ENCODE data around the gene GALNT13.

The GALNT13 gene

DNA sequence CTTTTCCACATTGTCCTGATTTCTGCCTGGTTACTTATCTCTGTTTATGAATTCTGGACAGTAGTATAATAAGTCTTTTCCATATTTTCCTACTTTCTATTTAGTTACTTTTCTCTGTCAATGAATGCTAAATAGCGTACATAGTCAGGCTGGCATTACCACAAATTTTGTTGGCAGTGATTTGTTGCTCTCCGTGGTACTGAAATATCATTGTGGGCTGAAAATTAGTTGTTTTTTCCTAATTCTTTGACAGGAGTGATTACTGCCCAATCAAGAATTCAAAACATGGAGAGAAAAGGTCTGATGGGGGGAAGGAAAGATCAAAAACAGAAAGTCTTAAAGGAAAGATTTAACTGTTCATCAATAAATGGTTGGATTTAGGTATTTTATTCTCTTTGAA is 7.7 kb upstream of the GALNT13 start:
- TF ChIP-seq FOXP2 (optimal IDR thresholded peaks at IDR 0.05; ENCODE audit: borderline replicate concordance, extremely low read depth, extremely low read length, insufficient read depth) (no peak), TAF1 (IDR thresholded peaks at IDR 0.05; ENCODE audit: borderline replicate concordance, insufficient read depth, low read length) (no peak)
- TF ChIP-seq, protein P1, sequence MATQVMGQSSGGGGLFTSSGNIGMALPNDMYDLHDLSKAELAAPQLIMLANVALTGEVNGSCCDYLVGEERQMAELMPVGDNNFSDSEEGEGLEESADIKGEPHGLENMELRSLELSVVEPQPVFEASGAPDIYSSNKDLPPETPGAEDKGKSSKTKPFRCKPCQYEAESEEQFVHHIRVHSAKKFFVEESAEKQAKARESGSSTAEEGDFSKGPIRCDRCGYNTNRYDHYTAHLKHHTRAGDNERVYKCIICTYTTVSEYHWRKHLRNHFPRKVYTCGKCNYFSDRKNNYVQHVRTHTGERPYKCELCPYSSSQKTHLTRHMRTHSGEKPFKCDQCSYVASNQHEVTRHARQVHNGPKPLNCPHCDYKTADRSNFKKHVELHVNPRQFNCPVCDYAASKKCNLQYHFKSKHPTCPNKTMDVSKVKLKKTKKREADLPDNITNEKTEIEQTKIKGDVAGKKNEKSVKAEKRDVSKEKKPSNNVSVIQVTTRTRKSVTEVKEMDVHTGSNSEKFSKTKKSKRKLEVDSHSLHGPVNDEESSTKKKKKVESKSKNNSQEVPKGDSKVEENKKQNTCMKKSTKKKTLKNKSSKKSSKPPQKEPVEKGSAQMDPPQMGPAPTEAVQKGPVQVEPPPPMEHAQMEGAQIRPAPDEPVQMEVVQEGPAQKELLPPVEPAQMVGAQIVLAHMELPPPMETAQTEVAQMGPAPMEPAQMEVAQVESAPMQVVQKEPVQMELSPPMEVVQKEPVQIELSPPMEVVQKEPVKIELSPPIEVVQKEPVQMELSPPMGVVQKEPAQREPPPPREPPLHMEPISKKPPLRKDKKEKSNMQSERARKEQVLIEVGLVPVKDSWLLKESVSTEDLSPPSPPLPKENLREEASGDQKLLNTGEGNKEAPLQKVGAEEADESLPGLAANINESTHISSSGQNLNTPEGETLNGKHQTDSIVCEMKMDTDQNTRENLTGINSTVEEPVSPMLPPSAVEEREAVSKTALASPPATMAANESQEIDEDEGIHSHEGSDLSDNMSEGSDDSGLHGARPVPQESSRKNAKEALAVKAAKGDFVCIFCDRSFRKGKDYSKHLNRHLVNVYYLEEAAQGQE (IDR thresholded peaks at IDR 0.05; ENCODE audit: insufficient read depth in 1 of 2, low read depth in 2 of 2, low read length in 2 of 2): peak; percentile 77 to 93; a peak in 3 of 4 replicates

GRCh38 chr2:153866595-153866994 is 5.1 kb upstream of the GALNT13 start:
- no peak for TF ChIP-seq FOXP2 (optimal IDR thresholded peaks at IDR 0.05; ENCODE audit: borderline replicate concordance, extremely low read depth, extremely low read length, insufficient read depth)
- no peak for TF ChIP-seq TAF1 (IDR thresholded peaks at IDR 0.05; ENCODE audit: borderline replicate concordance, insufficient read depth, low read length)
- no peak for TF ChIP-seq POLR2AphosphoS5 (IDR thresholded peaks at IDR 0.05; ENCODE audit: low read depth, low read length)
- no peak for TF ChIP-seq SIN3A (IDR thresholded peaks at IDR 0.05; ENCODE audit: borderline replicate concordance, insufficient read depth, low read length)
- TF ChIP-seq, protein P1 (IDR thresholded peaks at IDR 0.05; ENCODE audit: insufficient read depth in 1 of 2, low read depth in 2 of 2, low read length in 2 of 2): no peak

GRCh38 chr2:153870308-153870707 is 1.4 kb upstream of the GALNT13 start:
- no peak for TF ChIP-seq TAF1 (IDR thresholded peaks at IDR 0.05; ENCODE audit: borderline replicate concordance, insufficient read depth, low read length)
- no peak for TF ChIP-seq SIN3A (IDR thresholded peaks at IDR 0.05; ENCODE audit: borderline replicate concordance, insufficient read depth, low read length)
- TF ChIP-seq, protein P1 (IDR thresholded peaks at IDR 0.05; ENCODE audit: insufficient read depth in 1 of 2, low read depth in 2 of 2, low read length in 2 of 2): no peak
- TF ChIP-seq POLR2AphosphoS5 (IDR thresholded peaks at IDR 0.05; ENCODE audit: low read depth, low read length): no peak
- no peak for TF ChIP-seq FOXP2 (optimal IDR thresholded peaks at IDR 0.05; ENCODE audit: borderline replicate concordance, extremely low read depth, extremely low read length, insufficient read depth)

- TF ChIP-seq TAF1 (IDR thresholded peaks at IDR 0.05; ENCODE audit: borderline replicate concordance, insufficient read depth, low read length) (no peak), POLR2AphosphoS5 (IDR thresholded peaks at IDR 0.05; ENCODE audit: low read depth, low read length) (no peak), FOXP2 (optimal IDR thresholded peaks at IDR 0.05; ENCODE audit: borderline replicate concordance, extremely low read depth, extremely low read length, insufficient read depth) (no peak), SIN3A (IDR thresholded peaks at IDR 0.05; ENCODE audit: borderline replicate concordance, insufficient read depth, low read length) (no peak)
- TF ChIP-seq, protein P1 (IDR thresholded peaks at IDR 0.05; ENCODE audit: insufficient read depth in 1 of 2, low read depth in 2 of 2, low read length in 2 of 2): no peak
These were observed 759 bp downstream of the GALNT13 start for GRCh38 chr2:153872311-153873051.

Data from PFSK-1 (cell line).